Nephron progenitor cell (in vitro differentiated cells): ENCODE measurements around the gene ADGRA3.

Experiments used
- DNase-seq: peaks from one replicate; pipeline ENCODE4 v3.0.0; 2021
- H3K27ac Mint-ChIP-seq: 2 replicates; pipeline ENCODE4 v1.8.0; 2021; ENCODE audit warnings: mild to moderate bottlenecking, moderate library complexity, mixed read lengths
- H3K27me3 Mint-ChIP-seq: 2 replicates; pipeline ENCODE4 v1.8.0; 2021; ENCODE audit warnings: mild to moderate bottlenecking, low read depth, mixed read lengths; ENCODE audit not compliant: poor library complexity
- H3K36me3 Mint-ChIP-seq: 2 replicates; pipeline ENCODE4 v1.8.0; 2021; ENCODE audit warnings: low read depth, mixed read lengths
- H3K4me1 Mint-ChIP-seq: 2 replicates; pipeline ENCODE4 v1.8.0; 2021; ENCODE audit warnings: mixed read lengths
- H3K4me3 Mint-ChIP-seq: 2 replicates; pipeline ENCODE4 v1.8.0; 2021; ENCODE audit warnings: mild to moderate bottlenecking, moderate library complexity, mixed read lengths
- H3K9me3 Mint-ChIP-seq: 2 replicates; pipeline ENCODE4 v1.8.0; 2021; ENCODE audit warnings: mild to moderate bottlenecking, moderate library complexity, mixed read lengths
- TF ChIP-seq, protein P1 (sequence below): fragments of 200-600 bp; sonication (generic); IDR thresholded peaks from 2 replicates; pipeline ENCODE4 v1.5.0; 2021; ENCODE audit warnings: antibody characterized with exemption

ADGRA3 gene

DNA sequence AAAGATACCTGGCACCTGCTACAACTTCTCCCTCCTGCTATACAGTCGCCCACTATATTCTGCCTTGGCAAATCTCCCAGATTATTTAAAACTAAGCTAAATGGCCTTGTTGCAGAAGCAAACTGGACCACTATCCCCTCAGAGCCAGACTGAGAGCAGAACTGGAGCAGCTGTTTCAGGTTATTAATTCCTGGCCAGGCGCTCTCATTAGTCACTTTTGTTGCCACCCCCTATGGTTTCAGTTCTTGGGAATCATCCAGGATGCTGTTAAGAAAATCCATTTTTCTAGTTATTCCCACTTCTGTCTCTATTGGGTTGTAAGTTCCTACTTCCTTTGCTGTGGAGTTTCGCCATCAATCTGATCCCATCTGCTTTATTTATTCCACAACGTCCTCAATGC is 30.1 kb downstream of the ADGRA3 start:
- peaks cover 58% of the 10 kb centered on the region for H3K4me1 Mint-ChIP-seq
- TF ChIP-seq, protein P1, sequence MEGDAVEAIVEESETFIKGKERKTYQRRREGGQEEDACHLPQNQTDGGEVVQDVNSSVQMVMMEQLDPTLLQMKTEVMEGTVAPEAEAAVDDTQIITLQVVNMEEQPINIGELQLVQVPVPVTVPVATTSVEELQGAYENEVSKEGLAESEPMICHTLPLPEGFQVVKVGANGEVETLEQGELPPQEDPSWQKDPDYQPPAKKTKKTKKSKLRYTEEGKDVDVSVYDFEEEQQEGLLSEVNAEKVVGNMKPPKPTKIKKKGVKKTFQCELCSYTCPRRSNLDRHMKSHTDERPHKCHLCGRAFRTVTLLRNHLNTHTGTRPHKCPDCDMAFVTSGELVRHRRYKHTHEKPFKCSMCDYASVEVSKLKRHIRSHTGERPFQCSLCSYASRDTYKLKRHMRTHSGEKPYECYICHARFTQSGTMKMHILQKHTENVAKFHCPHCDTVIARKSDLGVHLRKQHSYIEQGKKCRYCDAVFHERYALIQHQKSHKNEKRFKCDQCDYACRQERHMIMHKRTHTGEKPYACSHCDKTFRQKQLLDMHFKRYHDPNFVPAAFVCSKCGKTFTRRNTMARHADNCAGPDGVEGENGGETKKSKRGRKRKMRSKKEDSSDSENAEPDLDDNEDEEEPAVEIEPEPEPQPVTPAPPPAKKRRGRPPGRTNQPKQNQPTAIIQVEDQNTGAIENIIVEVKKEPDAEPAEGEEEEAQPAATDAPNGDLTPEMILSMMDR: no peak
- peaks cover 71% of the 10 kb centered on the region for H3K36me3 Mint-ChIP-seq
- DNase-seq: no peak
- no peaks in the 10 kb centered on the region for H3K27me3 Mint-ChIP-seq
- peak overlapping the region; percentile 71 for H3K27ac Mint-ChIP-seq
- no peak overlapping the region for H3K4me3 Mint-ChIP-seq
- peaks cover 36% of the 10 kb centered on the region for H3K9me3 Mint-ChIP-seq

DNA sequence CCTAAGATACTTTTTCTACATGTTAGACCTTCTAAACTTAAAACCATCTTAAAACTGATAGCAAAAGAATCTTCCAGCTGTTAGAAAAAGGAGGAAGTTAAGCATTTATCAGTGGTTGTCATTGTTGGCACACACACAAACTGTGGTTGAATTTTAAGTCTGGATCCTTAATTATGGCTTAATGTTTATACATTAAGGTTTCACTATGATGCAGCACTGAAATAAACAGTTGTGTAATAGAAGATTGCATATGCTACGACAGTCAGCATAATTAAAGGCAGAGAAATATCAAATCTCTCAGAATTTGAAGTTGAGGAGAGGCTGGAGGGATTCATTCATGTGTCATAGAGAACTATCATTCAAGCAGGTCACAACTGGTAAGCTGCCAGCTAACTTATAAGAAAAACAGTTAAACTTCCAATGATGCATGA is 32.3 kb downstream of the ADGRA3 start:
- DNase-seq: no peak
- Mint-ChIP-seq H3K27ac (no peak overlapping the region), H3K36me3 (peaks cover 71% of the 10 kb centered on the region), H3K9me3 (peaks cover 26% of the 10 kb centered on the region), H3K4me3 (no peak overlapping the region), H3K4me1 (peaks cover 54% of the 10 kb centered on the region), H3K27me3 (no peaks in the 10 kb centered on the region)
- TF ChIP-seq, protein P1: no peak

DNA sequence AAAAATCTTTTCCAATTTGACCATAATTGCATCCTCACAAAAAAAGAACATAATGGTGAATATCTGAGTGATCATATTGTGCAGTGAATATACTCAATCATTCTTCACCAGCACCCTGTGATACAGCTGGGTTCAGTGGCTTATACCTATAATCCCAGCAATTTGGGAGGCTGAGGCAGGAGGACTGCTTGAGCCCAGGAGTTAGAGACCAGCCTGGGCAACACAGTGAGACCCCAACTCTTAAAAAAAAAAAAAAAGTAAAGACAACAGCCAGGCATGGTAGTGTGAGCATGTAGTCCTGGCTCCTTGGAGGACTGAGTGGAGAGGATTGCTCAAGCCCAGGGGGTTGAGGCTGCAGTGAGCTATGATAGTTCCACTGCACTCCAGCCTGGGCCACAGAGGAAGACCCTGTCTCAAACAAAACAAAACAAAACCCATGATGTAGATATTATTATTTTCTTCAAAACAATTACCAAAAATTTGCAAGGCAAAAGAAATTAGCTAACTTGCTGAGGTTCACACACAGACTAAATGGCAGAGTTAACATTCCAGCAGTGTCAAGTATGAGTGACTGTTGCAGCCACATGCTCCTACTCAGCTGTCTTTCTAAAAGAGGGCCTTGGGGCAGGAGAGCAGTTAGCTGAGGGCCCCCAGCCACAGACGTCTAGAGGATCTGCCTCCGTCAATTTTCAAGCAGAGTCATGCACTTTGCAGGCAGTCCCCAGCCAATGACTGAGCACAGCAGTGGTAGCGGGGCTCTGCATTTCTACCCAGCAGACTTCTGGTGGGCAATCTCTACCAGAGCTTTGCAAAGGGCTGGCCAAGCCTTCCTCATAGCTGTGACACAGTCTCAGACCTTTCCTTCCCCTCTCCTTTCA is 33.4 kb downstream of the ADGRA3 start:
- peaks cover 77% of the 10 kb centered on the region for H3K36me3 Mint-ChIP-seq
- TF ChIP-seq, protein P1: no peak
- H3K27ac Mint-ChIP-seq: peak overlapping the region; percentile 54
- H3K27me3 Mint-ChIP-seq: no peaks in the 10 kb centered on the region
- H3K4me3 Mint-ChIP-seq: no peak overlapping the region
- H3K9me3 Mint-ChIP-seq: peaks cover 28% of the 10 kb centered on the region
- H3K4me1 Mint-ChIP-seq: peaks cover 46% of the 10 kb centered on the region
- no peak for DNase-seq

DNA sequence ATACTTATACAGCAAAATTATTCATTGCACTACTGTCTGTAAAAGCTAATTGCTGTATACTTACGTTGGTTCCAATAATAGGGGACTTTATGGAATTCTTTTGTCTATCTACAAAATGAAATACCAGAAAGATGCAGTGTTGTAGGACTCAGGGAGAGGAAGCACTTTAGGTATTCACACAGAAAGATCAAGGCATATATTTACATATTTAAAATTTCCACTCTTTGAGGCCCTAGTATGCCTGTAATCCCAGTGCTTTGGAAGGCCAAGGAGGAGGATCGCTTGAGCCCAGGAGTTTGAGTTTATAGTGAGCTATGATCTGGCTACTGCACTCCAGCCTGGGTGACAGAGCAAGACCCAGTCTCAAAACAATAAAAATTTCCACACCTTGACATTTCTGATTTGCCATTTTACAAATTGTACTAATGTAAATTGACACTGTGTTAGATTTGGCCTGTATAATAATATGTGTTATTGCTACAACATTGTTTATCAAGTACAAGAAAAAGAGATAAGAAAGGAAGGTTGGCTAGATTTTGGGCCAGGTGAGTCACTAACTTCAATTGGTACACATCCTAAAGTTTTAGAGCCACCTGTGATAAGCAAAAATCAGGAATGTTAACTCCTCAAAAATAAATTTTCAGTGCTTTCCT is 35.1 kb downstream of the ADGRA3 start:
- H3K36me3 Mint-ChIP-seq: peaks cover 84% of the 10 kb centered on the region
- H3K4me1 Mint-ChIP-seq: peaks cover 30% of the 10 kb centered on the region
- H3K9me3 Mint-ChIP-seq: peaks cover 44% of the 10 kb centered on the region
- no peak overlapping the region for H3K27ac Mint-ChIP-seq
- TF ChIP-seq, protein P1: no peak
- no peaks in the 10 kb centered on the region for H3K27me3 Mint-ChIP-seq
- no peak overlapping the region for H3K4me3 Mint-ChIP-seq
- no peak for DNase-seq

DNA sequence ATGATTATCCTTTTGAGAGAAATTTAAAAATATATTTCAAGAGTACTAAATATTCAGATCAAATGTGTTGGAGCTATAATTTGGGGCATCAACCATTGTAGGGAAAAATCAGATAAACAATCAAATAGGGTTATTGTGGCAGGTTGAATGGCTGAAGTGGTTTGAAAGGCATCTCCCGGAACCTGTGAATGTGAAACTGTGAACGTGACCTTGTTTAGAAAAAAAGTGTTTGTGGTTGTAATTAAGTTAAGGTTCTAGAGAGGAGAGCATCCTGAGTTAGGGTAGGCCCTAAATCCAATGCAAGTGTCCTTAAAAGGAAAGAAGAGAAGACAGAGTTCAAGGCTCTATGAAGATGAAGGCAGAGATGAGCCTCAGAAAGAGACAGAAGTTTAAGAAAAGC is 37.4 kb downstream of the ADGRA3 start:
- Mint-ChIP-seq H3K4me3 (no peak overlapping the region), H3K9me3 (peaks cover 59% of the 10 kb centered on the region)

More for the DNA sequence above, 37.4 kb downstream of the ADGRA3 start:
- DNase-seq: no peak
- Mint-ChIP-seq H3K4me1 (peaks cover 12% of the 10 kb centered on the region), H3K27ac (no peak overlapping the region), H3K36me3 (peaks cover 89% of the 10 kb centered on the region), H3K27me3 (no peaks in the 10 kb centered on the region)
- TF ChIP-seq, protein P1: no peak
